Tibial nerve (tissue), 4 donors: ENCODE data around the gene INSYN2B.

Experiments used
- CTCF ChIP-seq, 5 experiments: fragments of 200-600 bp in 3 of 5; fragments of 450-650 bp in 2 of 5; sonication (generic) in 3 of 5; IDR thresholded peaks; one replicate each; pipeline ENCODE4 v1.5.1; 2016 to 2019; ENCODE audit warnings: antibody characterized with exemption in 5 of 5, mild to moderate bottlenecking in 3 of 5, moderate library complexity in 2 of 5
- EP300 ChIP-seq, 2 donors: sonication (generic); formaldehyde crosslinking; IDR thresholded peaks; one replicate each; pipeline ENCODE4 v1.6.1; 2017; ENCODE audit warnings: antibody characterized with exemption in 2 of 2, mild to moderate bottlenecking in 1 of 2
- POLR2A ChIP-seq, 2 donors: fragments of 450-650 bp; IDR thresholded peaks; one replicate each; pipeline ENCODE4 v1.6.1; 2017; ENCODE audit warnings: antibody characterized with exemption in 2 of 2, mild to moderate bottlenecking in 2 of 2, moderate library complexity in 2 of 2

- TF ChIP-seq CTCF (IDR thresholded peaks at IDR 0.05) (no peak), POLR2A (IDR thresholded peaks at IDR 0.05) (no peak), EP300 (IDR thresholded peaks at IDR 0.05) (no peak)
These were observed 110.1 kb downstream of the INSYN2B start for GRCh38 chr5:169870211-169870610.
